ENCODE data around the gene SYTL4. TPM values are rescaled to one million over a fixed set of nuclear protein-coding genes. Genes with fewer than 3 reads are reported as not detected.
A peak's percentile ranks its signal among the peaks of the same experiment; 100 is the strongest.

The SYTL4 gene
- total RNA-seq, 5 donors from 2014 or later (not counting 1 experiment from before 2014, with no cell fraction given), result 0.12 to 0.82 (median 0.29) TPM; not detected in 1

DNA sequence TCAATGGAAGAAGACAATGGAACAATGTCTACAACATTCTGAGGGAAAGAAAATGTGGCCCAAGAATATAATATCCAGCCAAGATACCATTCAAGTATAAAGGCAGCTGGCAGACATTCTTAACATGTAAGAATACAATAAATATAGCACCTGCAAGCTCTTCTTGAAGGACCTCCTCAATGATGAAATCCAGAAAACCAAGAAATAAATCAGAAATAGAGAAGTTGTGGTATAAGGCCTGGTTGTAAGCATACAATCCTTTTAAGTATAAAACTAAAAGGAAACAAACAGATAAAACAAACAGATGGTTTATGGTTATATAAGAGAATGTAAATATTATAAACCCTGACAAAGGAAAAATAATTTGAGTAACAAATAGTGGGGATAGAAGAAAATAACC lies 33.4 kb downstream of the SYTL4 start:
- Mint-ChIP-seq H3K4me3 (no peak overlapping the region), H3K27ac (no peak overlapping the region), H3K9me3 (no peaks in the 10 kb centered on the region), H3K36me3 (no peaks in the 10 kb centered on the region), H3K4me1 (no peaks in the 10 kb centered on the region), H3K27me3 (peaks cover 7 to 27% of the 10 kb centered on the region in 2 donors)
- CTCF ChIA-PET, result no interaction called here
- no peaks in the 10 kb centered on the region for H3K9me3 ChIP-seq
- POLR2A ChIA-PET, result no interaction called here
- ATAC-seq (replicated peaks in 1 of 4), result no peak
- no peak for DNase-seq
- no peaks in the 10 kb centered on the region for H3K27me3 ChIP-seq (replicated peaks in 1 of 2; ENCODE audit: control insufficient read depth in 2 of 2, extremely low read depth in 1 of 2, insufficient read depth in 2 of 2, low read length in 1 of 2)
- no peak overlapping the region for H3K4me3 ChIP-seq (ENCODE audit: control insufficient read depth in 1 of 2, extremely low read depth in 1 of 2, low read length in 1 of 2)
- no peaks in the 10 kb centered on the region for H3K36me3 ChIP-seq (ENCODE audit: control insufficient read depth in 2 of 2, extremely low read depth in 1 of 2, insufficient read depth in 1 of 2, low read length in 1 of 2)
- H3K4me1 ChIP-seq (ENCODE audit: control insufficient read depth in 1 of 2, extremely low read depth in 1 of 2, insufficient read depth in 2 of 2, low read length in 2 of 2), result no peaks in the 10 kb centered on the region
- no peak overlapping the region for H3K27ac ChIP-seq (ENCODE audit: low read length)

DNA sequence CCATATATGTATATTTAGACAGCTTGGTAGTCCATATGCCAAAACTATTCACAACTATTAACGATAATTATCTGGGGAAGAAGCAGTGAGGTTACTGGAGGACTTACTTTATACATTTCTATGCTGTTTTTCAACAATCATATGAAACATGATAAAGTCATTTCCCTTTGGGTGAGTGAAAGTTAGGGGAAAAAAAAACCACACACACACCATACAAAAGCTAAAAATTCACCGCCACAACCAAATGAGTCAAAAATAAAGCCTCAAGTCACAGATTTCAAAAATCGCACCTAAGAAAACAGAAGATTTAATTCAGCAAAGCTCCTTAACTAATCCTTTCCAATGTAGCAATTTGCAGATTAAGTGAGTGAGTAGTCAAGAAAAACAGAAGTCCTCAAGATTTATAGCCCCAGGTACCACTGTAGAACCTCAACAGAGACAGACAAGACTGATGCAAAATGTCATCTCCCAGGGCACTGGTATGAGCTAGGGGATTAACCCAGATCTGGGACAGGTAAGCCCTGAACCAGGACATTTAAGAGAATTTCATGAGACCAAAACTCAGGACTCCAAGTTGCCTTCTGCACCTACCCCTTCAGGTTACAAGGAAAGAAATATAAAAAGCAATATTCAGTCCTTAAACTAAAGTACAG lies 35.1 kb downstream of the SYTL4 start:
- Histone ChIP-seq H3K9me3 (no peaks in the 10 kb centered on the region), H3K27ac (ENCODE audit: low read length) (no peak overlapping the region), H3K27me3 (replicated peaks in 1 of 2; ENCODE audit: control insufficient read depth in 2 of 2, extremely low read depth in 1 of 2, insufficient read depth in 2 of 2, low read length in 1 of 2) (no peaks in the 10 kb centered on the region), H3K4me1 (ENCODE audit: control insufficient read depth in 1 of 2, extremely low read depth in 1 of 2, insufficient read depth in 2 of 2, low read length in 2 of 2) (no peaks in the 10 kb centered on the region), H3K36me3 (ENCODE audit: control insufficient read depth in 2 of 2, extremely low read depth in 1 of 2, insufficient read depth in 1 of 2, low read length in 1 of 2) (no peaks in the 10 kb centered on the region), H3K4me3 (ENCODE audit: control insufficient read depth in 1 of 2, extremely low read depth in 1 of 2, low read length in 1 of 2) (no peak overlapping the region)
- ATAC-seq (replicated peaks in 1 of 4), result no peak
- Mint-ChIP-seq H3K27me3 (peaks cover 17 to 33% of the 10 kb centered on the region in 2 donors), H3K36me3 (no peaks in the 10 kb centered on the region), H3K4me1 (no peaks in the 10 kb centered on the region), H3K4me3 (no peak overlapping the region), H3K27ac (no peak overlapping the region), H3K9me3 (no peaks in the 10 kb centered on the region)
- ChIA-PET POLR2A (no interaction called here), CTCF (no interaction called here)
- DNase-seq, result no peak
- WGBS (ENCODE audit: insufficient coverage), result no CpG with 5 or more reads among the region's 3 CpGs

DNA sequence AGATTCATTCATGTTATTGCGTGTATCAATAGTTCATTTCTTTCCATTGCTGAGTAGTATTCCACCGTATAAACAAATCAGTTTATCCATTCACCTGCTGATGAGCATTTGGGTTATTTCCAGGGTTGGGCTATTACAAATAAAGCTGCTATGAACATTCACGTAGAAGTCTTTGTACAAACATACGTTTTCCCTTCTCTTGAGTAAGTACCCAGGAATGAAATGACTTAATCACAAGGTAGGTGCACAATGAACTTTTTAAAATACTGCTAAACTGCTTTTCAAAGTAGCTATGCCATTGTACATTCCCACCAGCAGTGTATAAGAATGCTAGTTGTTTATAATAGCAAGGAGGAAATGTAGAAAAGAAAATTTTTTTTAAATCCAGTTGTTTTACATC lies 35.9 kb downstream of the SYTL4 start:
- Histone ChIP-seq H3K4me1 (ENCODE audit: control insufficient read depth in 1 of 2, extremely low read depth in 1 of 2, insufficient read depth in 2 of 2, low read length in 2 of 2) (no peaks in the 10 kb centered on the region), H3K27ac (ENCODE audit: low read length) (no peak overlapping the region), H3K36me3 (ENCODE audit: control insufficient read depth in 2 of 2, extremely low read depth in 1 of 2, insufficient read depth in 1 of 2, low read length in 1 of 2) (no peaks in the 10 kb centered on the region), H3K9me3 (no peaks in the 10 kb centered on the region), H3K4me3 (ENCODE audit: control insufficient read depth in 1 of 2, extremely low read depth in 1 of 2, low read length in 1 of 2) (no peak overlapping the region), H3K27me3 (replicated peaks in 1 of 2; ENCODE audit: control insufficient read depth in 2 of 2, extremely low read depth in 1 of 2, insufficient read depth in 2 of 2, low read length in 1 of 2) (no peaks in the 10 kb centered on the region)
- Mint-ChIP-seq H3K9me3 (no peaks in the 10 kb centered on the region), H3K27ac (no peak overlapping the region), H3K27me3 (peaks cover 20 to 32% of the 10 kb centered on the region in 2 donors), H3K36me3 (no peaks in the 10 kb centered on the region), H3K4me3 (no peak overlapping the region), H3K4me1 (no peaks in the 10 kb centered on the region)
- ChIA-PET CTCF (no interaction called here), POLR2A (no interaction called here)
- WGBS (ENCODE audit: insufficient coverage), result no CpG with 5 or more reads among the region's 4 CpGs
- ATAC-seq (replicated peaks in 1 of 4), result no peak
- DNase-seq, result no peak

DNA sequence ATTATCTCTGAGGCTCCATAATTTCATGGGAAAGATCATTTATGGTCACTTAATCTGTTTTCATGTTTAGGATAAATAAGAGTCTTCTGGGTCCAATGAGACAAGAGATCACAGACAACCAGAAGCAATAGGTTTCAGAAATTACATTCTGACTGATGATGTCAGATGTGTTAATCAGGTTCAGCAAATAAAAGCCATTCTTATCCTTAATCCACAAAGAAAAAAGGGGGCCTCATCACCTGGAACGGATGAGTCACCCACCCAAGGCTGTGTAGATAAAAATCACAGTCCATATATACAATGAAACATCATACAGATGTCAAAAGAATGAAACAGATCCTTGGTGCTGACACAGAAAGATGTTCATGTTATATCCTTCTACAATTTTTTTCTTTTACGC lies 36.6 kb downstream of the SYTL4 start:
- peaks cover 20 to 32% of the 10 kb centered on the region in 2 donors for H3K27me3 Mint-ChIP-seq
- Histone ChIP-seq H3K4me3 (ENCODE audit: control insufficient read depth in 1 of 2, extremely low read depth in 1 of 2, low read length in 1 of 2) (no peak overlapping the region), H3K36me3 (ENCODE audit: control insufficient read depth in 2 of 2, extremely low read depth in 1 of 2, insufficient read depth in 1 of 2, low read length in 1 of 2) (no peaks in the 10 kb centered on the region), H3K27ac (ENCODE audit: low read length) (no peak overlapping the region), H3K9me3 (no peaks in the 10 kb centered on the region), H3K27me3 (replicated peaks in 1 of 2; ENCODE audit: control insufficient read depth in 2 of 2, extremely low read depth in 1 of 2, insufficient read depth in 2 of 2, low read length in 1 of 2) (no peaks in the 10 kb centered on the region), H3K4me1 (ENCODE audit: control insufficient read depth in 1 of 2, extremely low read depth in 1 of 2, insufficient read depth in 2 of 2, low read length in 2 of 2) (no peaks in the 10 kb centered on the region)
- POLR2A ChIA-PET, result no interaction called here
- no peak for ATAC-seq (replicated peaks in 1 of 4)
- H3K4me3 Mint-ChIP-seq, result no peak overlapping the region
- no peaks in the 10 kb centered on the region for H3K36me3 Mint-ChIP-seq
- no peak for DNase-seq
- WGBS (ENCODE audit: insufficient coverage), result no CpG with 5 or more reads among the region's 2 CpGs
- H3K27ac Mint-ChIP-seq, result no peak overlapping the region
- CTCF ChIA-PET, result no interaction called here
- H3K4me1 Mint-ChIP-seq, result no peaks in the 10 kb centered on the region
- H3K9me3 Mint-ChIP-seq, result no peaks in the 10 kb centered on the region

DNA sequence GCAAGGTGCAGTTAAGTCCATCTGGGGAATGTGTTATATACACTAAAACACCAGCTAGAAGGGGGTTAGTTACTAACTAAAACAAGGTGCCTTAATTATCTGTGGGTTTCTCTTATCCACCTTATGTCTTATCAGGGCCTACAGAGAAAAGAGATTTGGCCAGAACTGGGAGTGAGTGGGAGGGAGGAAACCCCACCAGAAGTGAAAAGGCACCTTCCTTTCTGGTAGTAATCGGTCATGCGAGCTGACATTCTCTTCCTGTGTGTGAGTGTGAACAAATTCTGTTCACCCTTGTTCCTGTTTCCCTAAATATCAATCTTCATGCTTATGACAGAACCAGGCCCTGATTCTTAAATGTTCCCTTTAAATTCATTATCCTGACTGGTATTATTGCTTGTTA lies 44.4 kb downstream of the SYTL4 start:
- H3K36me3 ChIP-seq (ENCODE audit: control insufficient read depth in 2 of 2, extremely low read depth in 1 of 2, insufficient read depth in 1 of 2, low read length in 1 of 2), result no peaks in the 10 kb centered on the region
- CTCF ChIA-PET, result interaction anchor here (1.0 to 3.8 kb wide), 2 partner anchors 80 to 81 kb away, joined by 6 to 15 read pairs; no protein-coding TSS in a partner anchor
- Mint-ChIP-seq H3K36me3 (no peaks in the 10 kb centered on the region), H3K9me3 (no peaks in the 10 kb centered on the region), H3K4me3 (no peak overlapping the region), H3K4me1 (peaks cover 0 to 13% (median 2%) of the 10 kb centered on the region in 3 donors), H3K27me3 (peaks cover 6 to 18% of the 10 kb centered on the region in 2 donors), H3K27ac (no peak overlapping the region)
- DNase-seq (no peak), ATAC-seq (replicated peaks in 1 of 4) (peak in 1 of 4 experiments; percentile 19)
- peaks cover 0 to 2% of the 10 kb centered on the region in 2 experiments for H3K27me3 ChIP-seq (replicated peaks in 1 of 2; ENCODE audit: control insufficient read depth in 2 of 2, extremely low read depth in 1 of 2, insufficient read depth in 2 of 2, low read length in 1 of 2)
- no CpG with 5 or more reads among the region's 2 CpGs for WGBS (ENCODE audit: insufficient coverage)
- no peaks in the 10 kb centered on the region for H3K9me3 ChIP-seq
- no peaks in the 10 kb centered on the region for H3K4me1 ChIP-seq (ENCODE audit: control insufficient read depth in 1 of 2, extremely low read depth in 1 of 2, insufficient read depth in 2 of 2, low read length in 2 of 2)
- POLR2A ChIA-PET, result interaction anchor here in 1 of 2 donors (0.6 to 0.7 kb wide), 2 partner anchors 12 to 582 kb away, joined by 3 to 12 read pairs; no protein-coding TSS in a partner anchor
- H3K27ac ChIP-seq (ENCODE audit: low read length), result no peak overlapping the region
- H3K4me3 ChIP-seq (ENCODE audit: control insufficient read depth in 1 of 2, extremely low read depth in 1 of 2, low read length in 1 of 2), result no peak overlapping the region

DNA sequence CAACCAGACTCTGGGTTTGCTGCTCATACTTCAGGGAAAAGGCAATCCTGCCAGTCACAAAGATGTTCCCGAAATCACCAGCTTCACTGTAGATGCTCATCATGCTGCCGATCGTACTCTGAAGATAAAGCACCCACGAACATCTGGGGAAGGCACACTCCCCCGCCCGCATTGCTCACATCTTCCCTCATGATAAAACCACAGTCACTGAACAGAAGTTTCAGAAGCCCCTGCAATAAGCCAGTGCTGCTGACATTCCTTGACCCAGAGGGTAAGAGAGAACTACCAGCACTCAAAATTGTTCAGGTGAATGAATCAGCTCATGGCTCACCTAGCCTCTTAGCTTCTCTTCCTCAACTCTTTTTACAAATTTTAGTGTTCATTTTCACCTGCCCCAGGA lies 44.8 kb downstream of the SYTL4 start:
- ChIA-PET POLR2A (interaction anchor here in 1 of 2 donors (0.6 kb wide), 1 partner anchor 582 kb away, joined by 3 read pairs; no protein-coding TSS in a partner anchor), CTCF (interaction anchor here (0.9 to 3.8 kb wide), 2 partner anchors 81 kb away, joined by 5 to 15 read pairs; no protein-coding TSS in a partner anchor)
- Histone ChIP-seq H3K27ac (ENCODE audit: low read length) (no peak overlapping the region), H3K9me3 (no peaks in the 10 kb centered on the region), H3K4me3 (ENCODE audit: control insufficient read depth in 1 of 2, extremely low read depth in 1 of 2, low read length in 1 of 2) (no peak overlapping the region), H3K36me3 (ENCODE audit: control insufficient read depth in 2 of 2, extremely low read depth in 1 of 2, insufficient read depth in 1 of 2, low read length in 1 of 2) (no peaks in the 10 kb centered on the region), H3K4me1 (ENCODE audit: control insufficient read depth in 1 of 2, extremely low read depth in 1 of 2, insufficient read depth in 2 of 2, low read length in 2 of 2) (no peaks in the 10 kb centered on the region), H3K27me3 (replicated peaks in 1 of 2; ENCODE audit: control insufficient read depth in 2 of 2, extremely low read depth in 1 of 2, insufficient read depth in 2 of 2, low read length in 1 of 2) (peaks cover 0 to 2% of the 10 kb centered on the region in 2 experiments)
- Mint-ChIP-seq H3K9me3 (no peaks in the 10 kb centered on the region), H3K27me3 (peaks cover 5 to 17% of the 10 kb centered on the region in 2 donors), H3K4me3 (no peak overlapping the region), H3K4me1 (peaks cover 0 to 13% (median 2%) of the 10 kb centered on the region in 3 donors), H3K27ac (no peak overlapping the region), H3K36me3 (no peaks in the 10 kb centered on the region)
- 20% methylated on average over 1 of the region's 6 CpGs for WGBS (ENCODE audit: insufficient coverage)
- DNase-seq (no peak), ATAC-seq (replicated peaks in 1 of 4) (no peak)

Measured in T-cell (primary cell).